ENCODE measurements around the gene TUB.

Gene TUB, protein sequence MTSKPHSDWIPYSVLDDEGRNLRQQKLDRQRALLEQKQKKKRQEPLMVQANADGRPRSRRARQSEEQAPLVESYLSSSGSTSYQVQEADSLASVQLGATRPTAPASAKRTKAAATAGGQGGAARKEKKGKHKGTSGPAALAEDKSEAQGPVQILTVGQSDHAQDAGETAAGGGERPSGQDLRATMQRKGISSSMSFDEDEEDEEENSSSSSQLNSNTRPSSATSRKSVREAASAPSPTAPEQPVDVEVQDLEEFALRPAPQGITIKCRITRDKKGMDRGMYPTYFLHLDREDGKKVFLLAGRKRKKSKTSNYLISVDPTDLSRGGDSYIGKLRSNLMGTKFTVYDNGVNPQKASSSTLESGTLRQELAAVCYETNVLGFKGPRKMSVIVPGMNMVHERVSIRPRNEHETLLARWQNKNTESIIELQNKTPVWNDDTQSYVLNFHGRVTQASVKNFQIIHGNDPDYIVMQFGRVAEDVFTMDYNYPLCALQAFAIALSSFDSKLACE

DNA sequence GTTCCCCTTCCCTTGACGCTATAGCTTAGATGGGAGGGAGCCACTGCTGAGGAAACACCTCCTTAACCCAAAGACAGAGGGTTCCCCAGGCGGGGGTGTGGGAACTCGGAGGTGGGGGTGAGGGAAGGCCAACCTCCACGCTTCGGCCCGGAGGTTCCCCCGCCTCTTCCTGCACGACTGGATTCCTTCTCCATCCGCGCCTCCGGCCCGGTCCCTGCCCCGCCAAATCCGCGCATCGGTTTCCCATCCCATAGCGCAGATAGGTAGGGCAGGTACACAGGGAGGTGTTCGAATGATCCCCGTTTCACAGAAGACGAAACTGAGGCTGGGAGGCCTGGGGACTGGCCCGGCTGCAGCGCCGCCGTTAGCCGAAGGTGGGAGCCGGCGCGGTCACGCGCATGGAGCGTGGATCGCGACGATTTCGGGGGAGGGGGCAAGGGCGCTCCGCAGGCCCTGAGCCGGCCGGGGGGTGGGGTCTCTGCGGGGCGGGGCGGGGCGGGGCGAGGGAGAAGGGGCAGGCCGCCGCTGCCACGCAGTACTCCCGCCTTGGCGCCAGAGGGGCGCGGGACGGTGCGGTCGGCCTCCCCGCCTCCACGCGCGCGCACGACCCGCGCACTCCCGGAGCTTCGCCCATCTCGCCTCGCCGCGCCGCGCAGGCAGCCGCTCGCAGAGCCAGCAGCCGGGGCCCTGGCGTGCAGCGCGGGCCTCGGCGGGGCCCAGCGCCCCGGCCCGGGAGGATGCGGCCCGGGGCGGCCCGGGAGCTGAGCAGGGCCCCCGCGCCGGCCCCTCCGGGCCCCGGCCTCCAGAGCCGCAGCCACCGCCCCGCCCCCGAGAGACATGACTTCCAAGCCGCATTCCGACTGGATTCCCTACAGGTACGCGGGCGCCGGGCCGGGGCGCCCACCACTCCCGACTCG, at the start of gene TUB:
Gene TUB (plus strand): TSS at position 538 of the 917 bp plus-strand sequence. CDS start 300 bp downstream, at position 838.
- DNase-seq (ENCODE audit: low spot score) = peak; percentile 39

DNA sequence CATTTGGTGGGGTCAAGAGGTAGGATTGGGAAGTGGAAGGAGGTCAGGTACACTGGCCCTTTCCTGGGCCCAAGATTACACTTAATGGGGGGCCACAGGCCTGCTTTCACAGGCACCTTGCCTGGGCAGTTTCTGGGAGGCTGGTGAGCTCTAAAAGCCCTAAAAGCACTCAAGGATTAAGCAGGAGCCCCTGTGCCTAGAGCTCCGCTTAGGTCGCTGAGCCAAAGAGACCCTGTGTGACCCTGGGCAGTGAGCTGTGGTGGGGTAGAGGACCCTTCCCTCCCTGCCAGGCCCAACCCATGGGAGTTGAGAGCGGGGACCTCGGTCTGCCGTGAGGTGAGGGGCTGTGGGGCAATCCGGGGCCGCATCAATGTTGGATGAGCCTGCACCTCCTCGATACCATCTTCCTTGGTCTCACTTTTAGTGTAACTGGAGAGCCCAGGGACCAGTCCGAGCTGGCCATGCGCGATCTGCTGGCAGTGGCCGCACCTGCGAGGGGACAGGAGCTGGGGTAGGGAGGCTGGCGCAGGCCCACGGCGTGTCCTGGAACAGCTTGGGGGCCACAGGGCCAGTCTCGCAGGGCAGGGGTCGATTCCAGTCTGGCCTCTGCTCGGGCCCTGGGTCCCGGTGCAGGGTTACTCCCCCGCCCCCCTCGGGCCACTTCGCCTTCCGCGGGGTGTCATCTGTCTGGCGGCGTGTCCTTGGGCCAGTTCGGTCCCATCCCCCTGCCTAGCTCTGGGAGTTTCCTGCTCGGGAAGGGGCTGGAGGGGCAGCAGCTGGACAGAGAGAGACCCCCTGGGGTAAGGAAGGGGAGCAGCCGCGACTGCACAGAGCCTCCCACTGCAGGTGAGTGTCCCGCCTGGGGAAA, 49.5 kb upstream of the TUB start:
- DNase-seq (ENCODE audit: low spot score) = no peak

DNA sequence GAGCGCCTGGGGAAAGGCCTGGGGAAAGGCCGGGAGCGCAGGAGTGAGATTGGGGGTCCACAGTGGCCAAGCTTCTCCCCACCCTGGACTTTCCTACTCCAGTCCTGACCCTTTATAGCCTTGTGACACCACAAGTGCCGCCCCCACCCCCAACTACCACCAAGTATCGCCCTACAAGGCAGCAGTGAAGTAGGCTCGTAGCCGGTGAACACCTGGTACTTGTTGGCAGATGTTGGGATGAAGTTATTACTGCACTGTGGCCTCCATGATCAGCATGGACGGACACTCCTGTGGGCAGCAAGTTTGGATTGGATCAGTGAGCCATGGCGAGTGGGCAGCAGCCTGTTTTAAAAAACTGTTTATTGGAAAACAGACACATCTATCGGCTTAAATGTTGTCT, 48.9 kb upstream of the TUB start:
- no peak for DNase-seq (ENCODE audit: low spot score)

DNA sequence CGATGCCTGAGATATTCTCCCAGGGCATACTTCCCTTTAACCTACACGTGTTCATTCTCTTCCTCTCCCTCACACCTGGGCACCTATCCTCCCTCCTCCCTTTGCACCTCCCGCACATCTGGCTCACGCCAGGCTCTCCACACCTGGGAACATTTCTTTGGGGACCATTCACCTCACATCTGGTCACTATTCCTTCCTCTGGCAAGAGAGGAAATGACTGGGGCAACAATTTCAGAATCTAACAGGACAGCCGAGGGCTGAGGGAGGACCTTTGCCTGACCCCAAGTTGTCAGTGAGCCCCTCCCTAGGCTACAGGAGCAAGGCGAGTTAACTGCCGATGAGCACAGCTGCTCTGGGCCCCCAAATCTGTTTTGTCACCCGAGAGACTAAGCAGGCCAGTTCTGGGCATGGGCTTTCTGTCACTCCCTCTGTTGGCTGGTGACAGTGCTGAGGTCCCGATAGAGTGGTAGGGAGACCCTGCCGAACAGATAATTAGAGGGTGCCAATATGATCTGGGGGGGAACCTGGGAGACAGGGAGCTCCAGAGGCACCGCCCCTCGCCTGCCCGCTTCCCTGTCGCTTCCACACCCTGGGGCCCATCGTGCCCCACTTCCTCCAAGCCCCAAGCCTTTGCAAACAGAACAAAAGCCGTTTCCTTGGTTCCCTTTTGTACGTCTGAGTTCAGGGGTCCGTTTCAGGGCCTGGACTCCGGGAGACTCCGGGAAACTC, 48.3 kb upstream of the TUB start:
- no peak for DNase-seq (ENCODE audit: low spot score)

DNA sequence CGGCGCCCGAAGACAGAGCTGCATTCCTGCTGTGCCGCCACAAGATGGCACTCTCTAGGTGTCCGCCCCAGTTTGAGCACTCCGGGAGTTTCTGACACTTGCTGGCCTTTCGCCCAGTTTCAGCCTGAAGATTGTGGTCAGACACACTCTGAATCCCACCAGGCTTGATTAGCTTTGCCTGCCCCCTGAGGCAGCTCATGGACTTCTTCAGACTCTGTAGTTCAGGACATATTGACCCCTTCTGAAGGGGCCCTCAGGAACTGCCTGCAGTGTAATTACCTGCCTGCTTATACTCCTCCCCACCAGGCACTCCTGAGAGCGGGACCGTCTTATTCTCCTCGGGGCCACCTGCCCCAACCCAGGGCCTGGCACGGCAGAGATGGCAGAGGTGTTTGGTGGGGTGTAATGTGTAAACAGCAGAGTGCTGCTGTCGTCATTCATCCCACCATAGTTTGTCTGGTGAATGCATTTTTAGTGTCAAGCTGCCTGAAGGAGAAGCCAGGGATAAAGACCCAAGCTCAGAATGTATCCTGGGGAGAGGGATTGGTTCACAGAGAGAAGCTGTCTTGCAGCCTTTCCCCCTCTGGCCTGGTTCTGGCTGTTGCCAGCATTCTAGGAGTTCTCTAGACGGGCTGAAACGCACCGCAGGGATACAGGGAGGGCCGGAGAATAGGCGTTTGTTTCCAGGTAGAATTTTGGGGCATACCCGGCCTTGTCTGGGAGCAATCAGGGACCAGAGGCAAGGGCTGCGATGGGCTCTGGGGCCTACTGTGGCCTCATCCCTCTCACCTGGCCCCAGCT, 47.5 kb upstream of the TUB start:
- DNase-seq (ENCODE audit: low spot score) = peak; percentile 72

DNA sequence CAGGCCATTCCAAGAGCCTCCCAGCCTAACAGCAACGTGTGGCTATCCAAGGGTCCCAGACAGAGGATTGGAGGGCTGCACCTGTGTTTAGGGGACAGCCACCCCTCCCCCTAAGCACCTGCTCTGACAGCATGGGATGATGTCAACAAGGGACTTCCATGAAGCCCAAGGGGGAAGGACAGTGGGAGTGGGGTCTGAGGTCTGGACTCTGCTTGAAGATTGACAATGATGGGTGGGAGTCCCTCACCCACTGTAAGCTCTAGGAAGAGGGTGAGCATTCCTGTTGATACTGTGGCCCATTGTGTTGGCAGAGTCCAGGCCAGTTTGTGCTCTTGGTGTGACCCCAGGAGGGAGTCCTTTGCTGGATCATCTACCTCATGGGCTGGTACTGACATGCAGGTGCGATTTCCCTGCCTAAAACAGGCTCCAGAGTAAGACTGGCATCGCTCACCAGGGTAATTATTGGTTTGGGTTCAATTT, 46.9 kb upstream of the TUB start:
- DNase-seq (ENCODE audit: low spot score) = no peak

DNA sequence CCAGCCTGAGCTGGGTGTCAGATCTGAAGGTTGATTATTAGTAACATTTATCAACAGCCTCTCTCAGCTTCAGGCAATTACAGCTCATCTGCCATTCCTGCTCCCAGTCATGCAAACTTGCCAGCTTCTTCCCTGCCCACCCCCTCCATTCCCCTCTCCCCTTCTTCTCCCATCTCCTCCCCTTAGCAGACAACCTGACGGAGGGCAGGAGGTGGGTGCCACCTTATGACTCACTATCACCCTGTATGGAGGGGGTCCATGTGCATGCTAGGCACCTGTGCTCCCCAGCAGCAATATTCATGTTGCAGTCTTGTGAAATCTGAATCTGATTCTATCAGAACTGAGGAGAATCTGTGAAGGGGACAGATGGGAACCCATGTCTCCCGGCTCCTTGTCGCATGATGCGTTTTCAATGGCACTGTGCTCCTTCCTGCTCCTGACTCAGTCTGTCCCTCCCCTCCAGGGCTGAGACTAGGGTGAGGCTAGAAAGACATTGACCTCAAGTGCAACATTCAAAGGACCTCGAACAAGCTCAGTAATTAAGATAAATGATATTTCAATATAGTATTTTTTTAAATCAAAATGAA, 46.3 kb upstream of the TUB start:
- DNase-seq (ENCODE audit: low spot score) = no peak

DNA sequence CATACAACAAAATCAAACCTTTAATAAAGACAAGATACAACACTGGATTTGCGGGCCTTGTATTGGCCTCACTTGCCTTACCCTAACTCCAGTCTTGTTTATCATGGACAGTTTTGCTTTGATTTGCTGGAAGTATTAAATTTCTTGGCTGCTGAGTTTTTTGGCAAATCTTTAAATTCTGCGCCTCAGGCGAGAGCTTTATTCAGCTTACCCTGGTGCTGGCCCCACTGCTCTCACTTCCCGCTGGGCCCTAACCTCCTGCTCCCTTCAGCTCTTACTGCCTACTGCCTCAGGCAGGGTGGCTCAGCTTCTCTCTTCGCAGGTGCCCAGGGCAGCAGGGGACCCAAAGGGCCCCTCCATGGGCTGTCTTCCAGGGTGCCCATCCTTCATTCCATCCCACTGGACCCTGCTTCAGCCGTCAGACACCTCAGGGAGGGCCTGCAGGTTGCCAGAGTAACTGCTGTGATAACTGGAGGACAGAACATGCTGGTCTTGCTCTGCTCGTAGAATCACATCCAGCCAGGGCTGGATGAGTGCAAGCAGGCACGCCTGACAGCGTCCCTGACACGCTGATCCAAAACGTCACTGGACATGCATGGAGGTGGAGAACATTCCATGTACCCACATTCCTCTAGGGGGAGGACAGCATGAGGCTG, 45.7 kb upstream of the TUB start:
- DNase-seq (ENCODE audit: low spot score) = no peak

DNA sequence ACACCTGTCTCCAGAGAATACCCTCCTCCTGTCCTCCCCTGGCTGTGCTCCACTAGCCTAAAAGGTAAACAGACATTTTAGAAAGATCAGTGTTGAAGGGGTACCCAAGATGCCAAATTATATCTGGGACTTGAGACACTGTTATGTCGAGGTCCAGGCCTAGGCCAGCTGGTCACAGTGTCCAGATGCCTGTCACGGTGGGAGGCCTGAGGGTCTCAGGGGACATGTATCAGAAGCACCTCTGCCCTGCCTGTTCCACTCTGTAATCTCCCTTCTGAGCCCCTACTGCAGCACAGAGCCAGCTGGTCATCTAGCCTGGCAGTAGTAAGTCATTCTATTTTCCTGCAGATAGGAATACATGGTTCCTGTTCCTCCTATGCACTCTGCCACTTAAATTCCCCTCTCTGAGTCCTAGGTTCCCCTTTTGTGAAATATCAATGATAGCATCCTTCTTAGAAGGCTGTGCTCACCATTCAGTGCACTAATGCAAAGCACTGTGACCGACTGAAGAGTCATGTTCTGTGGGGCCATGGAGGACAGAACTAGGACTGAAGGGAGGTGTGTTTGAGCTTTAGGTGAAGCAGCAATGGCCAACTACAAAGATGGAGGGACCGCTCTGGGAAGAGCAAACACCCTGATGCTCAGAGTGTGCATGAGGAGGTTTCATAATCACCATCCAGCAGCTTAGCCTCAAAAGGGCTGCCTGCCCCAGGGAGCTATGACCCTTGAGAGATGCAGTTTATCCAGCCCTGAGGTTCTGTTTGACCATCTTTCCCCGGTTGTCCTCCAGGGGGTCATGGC, 44.8 kb upstream of the TUB start:
- DNase-seq (ENCODE audit: low spot score) = no peak

DNA sequence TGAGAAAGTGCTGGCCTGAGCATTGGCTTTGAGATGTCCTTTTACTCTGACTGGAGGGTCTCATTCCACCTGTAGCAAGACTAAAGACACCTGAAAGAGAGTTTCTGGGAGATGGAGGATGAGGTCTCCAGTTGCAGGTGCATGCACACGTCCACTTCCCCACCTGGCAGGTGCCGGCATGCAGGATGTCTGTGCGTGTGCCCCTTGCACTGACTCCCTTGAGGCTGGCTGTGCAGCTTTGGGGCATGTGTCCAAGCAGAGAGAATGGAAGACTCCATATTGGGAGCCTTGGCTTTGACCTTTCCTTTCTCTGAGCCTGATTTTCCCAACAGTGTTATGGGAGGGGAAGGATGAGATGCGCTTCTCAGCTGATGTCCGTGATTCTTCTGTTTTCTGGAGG, 44.0 kb upstream of the TUB start:
- no peak for DNase-seq (ENCODE audit: low spot score)

DNA sequence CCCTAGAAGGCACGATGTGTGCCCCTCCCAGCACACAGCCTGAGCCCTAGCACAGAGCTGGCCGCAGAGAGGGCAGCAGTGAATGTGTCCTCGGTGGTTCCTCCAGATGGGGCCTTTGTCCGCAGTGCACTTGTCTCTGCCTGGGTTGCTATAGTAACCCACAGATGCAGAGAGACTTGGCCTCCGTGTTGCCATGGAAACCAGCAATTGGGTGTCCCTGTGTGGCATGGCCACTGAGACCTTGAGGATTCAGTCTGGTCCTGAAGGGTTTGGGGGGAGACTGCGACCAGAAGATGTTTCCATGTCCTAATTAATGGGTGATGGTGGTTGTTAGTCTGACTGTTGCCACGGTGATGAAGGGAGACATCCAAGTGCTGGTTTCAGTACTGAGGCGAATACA, 42.6 kb upstream of the TUB start:
- peak; percentile 45 for DNase-seq (ENCODE audit: low spot score)

DNA sequence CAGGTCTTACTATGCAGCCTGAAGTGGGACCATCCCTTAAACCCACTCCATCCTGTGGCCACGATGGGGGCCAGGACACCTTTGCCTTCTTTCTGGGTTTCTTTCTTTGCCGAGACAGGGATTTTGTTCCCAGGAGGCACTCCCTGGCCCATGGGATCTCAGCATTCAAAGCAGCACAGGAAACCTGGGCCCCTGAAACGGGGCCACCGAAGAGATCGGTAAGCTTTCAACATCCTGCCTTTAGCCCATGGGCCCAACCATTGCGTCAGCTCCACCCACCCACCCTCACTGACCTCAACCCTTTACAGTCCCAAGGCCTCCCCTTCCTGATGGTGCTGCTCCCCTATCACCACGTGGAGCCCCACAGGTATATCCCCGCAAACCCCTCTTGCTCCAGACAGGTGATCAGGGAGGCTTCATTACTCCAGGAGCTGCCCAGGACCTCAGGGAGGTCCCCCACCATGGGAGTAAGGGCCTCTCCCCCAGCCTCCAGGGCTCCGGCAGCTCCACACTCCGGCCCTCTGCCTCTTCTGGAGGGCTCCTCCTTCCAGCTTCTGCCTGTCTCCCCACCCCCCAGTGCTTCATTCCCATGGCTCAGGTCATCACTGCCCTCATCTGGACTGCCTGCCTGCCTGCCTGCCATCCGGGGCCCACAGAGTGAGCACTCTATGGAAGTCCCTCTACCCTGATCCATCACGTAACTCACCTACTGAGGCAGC, 42.0 kb upstream of the TUB start:
- DNase-seq (ENCODE audit: low spot score) = no peak

DNA sequence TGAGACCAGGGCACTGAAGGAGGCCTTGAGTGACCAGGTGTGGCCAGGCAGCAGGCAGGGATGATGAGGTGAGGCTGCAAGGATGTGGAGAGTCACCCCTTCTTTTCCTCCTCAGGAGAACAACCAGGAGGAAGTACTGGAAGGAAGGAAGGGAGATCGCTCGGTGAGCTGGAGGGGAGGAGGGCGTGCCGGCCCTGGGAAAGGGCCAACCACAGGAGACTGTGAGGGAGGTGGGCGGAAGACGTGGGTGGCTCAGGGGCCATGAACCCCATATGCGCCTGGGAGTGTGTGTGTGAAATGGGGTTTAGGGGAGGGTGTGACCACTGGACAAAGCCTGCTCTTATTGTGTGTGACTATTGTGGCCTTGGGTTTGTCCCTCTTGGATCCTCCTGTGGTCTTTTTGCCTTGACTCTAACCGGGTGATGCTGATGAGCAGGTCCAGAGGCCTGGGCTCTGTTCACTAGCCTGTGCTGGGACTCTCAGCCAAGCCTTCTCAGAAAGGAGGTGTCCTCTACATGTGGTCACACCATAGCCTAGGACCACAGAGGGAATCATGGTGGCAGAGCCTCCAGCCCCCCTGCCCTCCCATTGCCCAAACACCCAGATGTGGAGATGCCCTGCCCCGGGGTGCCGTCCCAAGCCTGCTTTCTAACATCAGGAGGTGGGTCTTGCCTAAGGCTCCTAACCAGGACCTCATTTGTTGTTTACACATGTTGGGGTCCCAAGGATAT, 41.3 kb upstream of the TUB start:
- DNase-seq (ENCODE audit: low spot score) = no peak

DNA sequence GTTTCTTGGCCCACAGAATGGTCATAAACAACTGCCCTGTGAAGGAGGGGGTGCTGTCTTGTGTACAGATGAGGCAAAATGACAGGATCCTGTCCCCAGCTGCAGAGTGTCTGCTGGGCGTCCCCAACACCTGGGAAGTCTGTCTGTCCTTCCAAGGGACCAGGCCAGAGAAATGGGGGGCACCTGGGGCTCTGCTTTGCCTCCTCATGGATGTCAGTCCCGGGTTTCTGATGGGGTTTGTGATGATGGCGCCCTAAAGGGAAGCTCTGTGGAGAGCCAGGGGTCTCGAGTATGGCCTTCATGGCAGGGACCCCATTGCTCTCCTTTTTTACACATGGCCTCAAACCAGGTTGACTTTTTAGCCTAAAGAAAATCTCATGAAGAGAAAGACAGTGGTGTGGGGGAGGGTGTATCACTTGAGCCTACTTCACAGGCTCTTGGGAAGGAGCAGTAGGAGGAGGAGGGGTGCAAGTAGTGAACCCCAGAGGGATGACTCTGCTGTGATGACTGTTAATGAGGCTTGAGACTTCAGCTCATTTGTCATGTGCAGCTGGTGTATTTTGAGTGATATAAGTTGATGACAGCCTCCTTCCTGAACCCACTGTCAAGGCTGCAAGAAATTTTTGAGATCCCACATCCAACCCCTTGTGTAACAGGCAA, 40.6 kb upstream of the TUB start:
- no peak for DNase-seq (ENCODE audit: low spot score)

DNA sequence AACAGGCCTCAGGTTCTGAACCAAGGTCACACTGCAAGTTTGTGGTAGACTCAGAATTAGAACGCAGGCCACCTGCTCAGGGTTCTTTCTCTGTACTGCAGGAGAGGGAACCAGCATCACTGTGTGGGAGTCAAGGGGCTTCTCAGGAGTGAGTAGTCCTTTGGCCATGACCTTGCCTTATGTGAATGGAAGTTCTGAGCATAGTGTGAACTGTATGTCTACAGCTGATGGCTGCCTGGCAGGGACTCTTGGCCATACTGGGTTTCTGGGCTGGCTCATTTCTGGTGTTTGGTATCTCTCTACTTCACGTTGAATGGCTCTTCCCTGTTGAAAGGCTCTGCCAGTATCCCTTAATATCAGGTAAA, 40.1 kb upstream of the TUB start:
- no peak for DNase-seq (ENCODE audit: low spot score)

DNA sequence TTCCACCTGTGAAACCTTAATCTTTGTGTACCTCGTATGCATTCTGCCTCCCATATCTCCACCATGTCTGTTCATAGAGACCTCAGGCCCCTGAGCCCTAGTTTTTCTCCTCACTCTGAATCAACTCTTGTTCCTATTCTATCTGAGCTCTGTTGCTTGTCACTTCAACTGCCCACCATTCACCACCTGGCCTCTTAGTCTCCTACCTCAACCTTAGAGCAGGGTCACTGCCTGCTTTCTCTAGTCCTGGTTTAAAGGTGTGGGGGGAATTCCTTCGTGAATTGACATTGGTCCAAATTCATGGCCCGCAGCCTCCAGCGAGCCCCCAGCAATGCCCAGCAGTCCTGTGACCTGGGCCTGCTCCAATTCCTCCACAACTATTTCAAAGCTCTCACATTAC, 39.4 kb upstream of the TUB start:
- no peak for DNase-seq (ENCODE audit: low spot score)

DNA sequence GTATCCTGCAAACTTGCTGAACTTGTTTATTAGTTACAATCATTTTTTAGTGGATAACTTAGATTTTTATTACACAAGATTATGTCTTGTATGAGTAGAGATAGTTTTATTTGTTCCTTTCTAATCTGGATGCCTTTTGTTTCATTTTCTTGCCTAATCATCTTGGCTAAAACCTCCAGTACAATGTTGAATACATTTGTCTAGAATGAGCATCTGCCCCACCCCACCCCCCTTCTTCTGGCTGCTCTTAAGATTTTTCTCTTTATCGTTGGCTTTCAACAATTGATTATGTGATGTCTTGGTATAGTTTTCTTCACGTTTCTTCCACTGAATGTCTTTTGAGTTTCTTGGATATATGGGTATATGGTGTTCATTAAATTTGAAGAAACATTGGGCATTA, 37.3 kb upstream of the TUB start:
- no peak for DNase-seq (ENCODE audit: low spot score)

Measured in cerebellar cortex (tissue), 1 donor.